Muscle of leg (tissue), 16 donors: ENCODE measurements around the gene USP17L10. TPM values are rescaled to one million over a fixed set of nuclear protein-coding genes. Genes with fewer than 3 reads are reported as not detected.
"Not testable (repeated sequence)": the region's sequence is repeated elsewhere in the genome, so short reads cannot be mapped to it uniquely, and the experiment has no call there.

Experiments
- DNase-seq: peaks from one replicate; pipeline ENCODE4 v3.0.0; 2013
- H3K27ac ChIP-seq: one replicate; pipeline ENCODE4 v1.5.1; 2013; ENCODE audit warnings: mild to moderate bottlenecking, low read length, control low read depth
- H3K27me3 ChIP-seq: one replicate; pipeline ENCODE4 v1.6.1; 2013; ENCODE audit warnings: low read length; ENCODE audit not compliant: control insufficient read depth, insufficient read depth
- H3K36me3 ChIP-seq: one replicate; pipeline ENCODE4 v1.6.1; 2013; ENCODE audit warnings: low read length; ENCODE audit not compliant: control insufficient read depth, insufficient read depth
- H3K4me1 ChIP-seq: one replicate; pipeline ENCODE4 v1.6.1; 2013; ENCODE audit warnings: low read length; ENCODE audit not compliant: control insufficient read depth, insufficient read depth
- H3K4me3 ChIP-seq: one replicate; pipeline ENCODE4 v1.5.1; 2013; ENCODE audit warnings: low read length, control low read depth
- H3K9me3 ChIP-seq: replicated peaks from 2 replicates; pipeline ENCODE4 v1.6.1; 2013; ENCODE audit warnings: low read depth, low read length; ENCODE audit not compliant: control insufficient read depth
- WGBS: methylation state at CpG from one replicate; pipeline ENCODE4 v1.1.5; 2013; ENCODE audit warnings: missing lambda C conversion rate; ENCODE audit not compliant: insufficient coverage; 5-methylcytosine and 5-hydroxymethylcytosine counted together
- long read RNA-seq, 11 donors: transcript quantifications; one replicate each; lab custom pipeline, GENCODE V29; 2026
- polyA plus RNA-seq, 8 donors: library from polyadenylated mRNA; unstranded; fragments of 120-200 nt; gene quantifications; one replicate each; pipeline versions ENCODE4 v1.2.1 to v1.2.3, GENCODE V29; 2013; ENCODE audit warnings: inconsistent platforms in 1 of 8, low replicate concordance in 1 of 8; ENCODE audit not compliant: insufficient read length in 8 of 8, insufficient read depth in 1 of 8
- total RNA-seq: library from RNA; stranded (reverse); fragments of 120-200 nt; gene quantifications from one replicate; pipeline ENCODE4 v1.2.4, GENCODE V29; 2013

Gene USP17L10, protein sequence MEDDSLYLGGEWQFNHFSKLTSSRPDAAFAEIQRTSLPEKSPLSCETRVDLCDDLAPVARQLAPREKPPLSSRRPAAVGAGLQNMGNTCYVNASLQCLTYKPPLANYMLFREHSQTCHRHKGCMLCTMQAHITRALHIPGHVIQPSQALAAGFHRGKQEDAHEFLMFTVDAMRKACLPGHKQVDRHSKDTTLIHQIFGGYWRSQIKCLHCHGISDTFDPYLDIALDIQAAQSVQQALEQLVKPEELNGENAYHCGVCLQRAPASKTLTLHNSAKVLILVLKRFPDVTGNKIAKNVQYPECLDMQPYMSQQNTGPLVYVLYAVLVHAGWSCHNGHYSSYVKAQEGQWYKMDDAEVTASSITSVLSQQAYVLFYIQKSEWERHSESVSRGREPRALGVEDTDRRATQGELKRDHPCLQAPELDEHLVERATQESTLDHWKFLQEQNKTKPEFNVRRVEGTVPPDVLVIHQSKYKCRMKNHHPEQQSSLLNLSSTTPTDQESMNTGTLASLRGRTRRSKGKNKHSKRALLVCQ
- total RNA-seq: not detected
- not detected for polyA plus RNA-seq
- long read RNA-seq, donor 1: 0 reads
- long read RNA-seq, donor 2: 0 reads
- long read RNA-seq, donor 3: 0 reads
- long read RNA-seq, donor 4: 0 reads
- long read RNA-seq, donor 5: 0 reads
- long read RNA-seq, donor 6: 0 reads
- long read RNA-seq, donor 7: 0 reads
- long read RNA-seq, donor 8: 0 reads
- long read RNA-seq, donor 9: 0 reads
- long read RNA-seq, donor 10: 0 reads
- long read RNA-seq, donor 11: 0 reads

DNA sequence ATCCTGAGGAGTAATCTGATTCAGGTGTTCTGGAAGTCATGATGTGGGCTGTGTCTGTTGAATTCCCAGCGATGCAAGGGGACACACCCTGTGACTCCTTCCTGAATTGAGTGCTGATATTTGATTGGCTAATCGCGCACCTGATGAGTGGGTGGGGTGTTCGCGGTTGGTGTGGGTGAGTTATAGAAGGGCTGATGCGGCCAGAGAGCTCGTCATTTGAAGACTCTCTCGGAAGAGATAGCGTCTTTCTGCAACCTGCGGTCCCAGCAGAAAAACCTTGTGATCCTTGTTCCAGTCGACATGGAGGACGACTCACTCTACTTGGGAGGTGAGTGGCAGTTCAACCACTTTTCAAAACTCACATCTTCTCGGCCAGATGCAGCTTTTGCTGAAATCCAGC, at the start of gene USP17L10:
Gene USP17L10, plus strand, starts transcription at position 301 of the 400 bp plus-strand sequence. Its CDS starts 0 bp downstream, at position 301.
- H3K4me1 ChIP-seq, H3K9me3 ChIP-seq: not testable (repeated sequence)
- WGBS: no CpG with 5 or more reads among the region's 13 CpGs

DNA sequence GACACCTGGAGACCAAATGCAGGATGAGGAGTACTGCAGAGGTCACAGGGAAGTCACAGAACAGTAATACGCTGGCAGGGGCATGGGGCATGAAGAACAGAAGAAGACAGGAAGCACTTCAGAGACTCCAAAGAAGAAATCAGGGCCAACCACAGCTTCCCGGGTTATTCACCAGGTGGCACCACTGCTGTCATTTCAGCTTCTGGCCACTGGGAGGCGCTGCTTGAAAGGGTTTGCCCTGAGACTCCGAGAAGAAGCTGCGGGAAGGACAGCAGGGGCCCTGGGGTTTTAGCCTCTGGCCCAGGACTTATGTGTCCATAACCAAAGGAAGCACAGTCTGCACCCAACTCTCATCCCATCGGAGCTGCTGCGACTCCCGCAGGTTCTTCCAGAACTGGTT, 44.5 kb upstream of the USP17L10 start:
- not testable (repeated sequence) for H3K27ac ChIP-seq, DNase-seq, H3K27me3 ChIP-seq, H3K36me3 ChIP-seq, H3K4me1 ChIP-seq, H3K4me3 ChIP-seq, H3K9me3 ChIP-seq
- 13% methylated on average over 1 of the region's 8 CpGs for WGBS

More for the DNA sequence above, at the start of gene USP17L10:
- not testable (repeated sequence) for H3K36me3 ChIP-seq, H3K27ac ChIP-seq, H3K4me3 ChIP-seq, DNase-seq, H3K27me3 ChIP-seq

DNA sequence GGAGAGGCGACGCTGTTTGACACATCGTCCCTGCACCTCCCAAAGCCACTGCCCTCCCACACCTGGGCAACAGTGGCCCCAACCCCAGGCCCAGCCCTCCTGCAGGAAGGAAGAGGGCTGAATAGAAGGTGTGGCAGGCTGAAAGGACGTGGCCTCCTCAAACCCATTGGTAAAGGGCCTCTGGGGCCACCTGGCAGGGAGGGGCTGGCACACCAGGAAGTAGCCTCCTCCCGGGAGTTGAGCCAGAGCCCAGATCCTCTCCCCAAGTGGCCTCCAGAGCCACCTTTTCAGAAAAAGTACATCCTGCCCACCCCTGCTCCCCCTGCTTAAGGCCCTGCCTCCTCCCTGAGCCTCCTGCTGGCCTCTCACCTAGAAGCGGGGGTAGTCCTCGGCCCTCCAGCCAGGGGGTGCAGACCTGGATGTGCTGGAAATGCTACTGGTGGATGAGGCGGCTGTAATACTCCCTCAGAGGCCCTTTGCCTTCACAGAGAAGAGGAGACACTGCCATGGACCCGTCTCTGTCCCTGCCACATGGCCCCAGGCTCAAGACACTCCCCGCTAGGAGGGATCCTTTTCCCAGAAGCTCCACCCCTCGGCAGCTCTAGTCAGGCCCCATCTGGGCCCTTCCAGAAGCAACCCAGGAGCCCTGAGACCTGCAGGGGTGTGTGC, 40.5 kb upstream of the USP17L10 start, which contains the start of gene FAM90A26:
Gene FAM90A26, plus strand, starts transcription at position 619 of the 669 bp plus-strand sequence. CDS start 2,764 bp downstream, outside the sequence.
- not testable (repeated sequence) for H3K27ac ChIP-seq, H3K4me1 ChIP-seq, H3K4me3 ChIP-seq, DNase-seq, H3K9me3 ChIP-seq, H3K36me3 ChIP-seq, H3K27me3 ChIP-seq
- 51% methylated on average over 2 of the region's 11 CpGs for WGBS

DNA sequence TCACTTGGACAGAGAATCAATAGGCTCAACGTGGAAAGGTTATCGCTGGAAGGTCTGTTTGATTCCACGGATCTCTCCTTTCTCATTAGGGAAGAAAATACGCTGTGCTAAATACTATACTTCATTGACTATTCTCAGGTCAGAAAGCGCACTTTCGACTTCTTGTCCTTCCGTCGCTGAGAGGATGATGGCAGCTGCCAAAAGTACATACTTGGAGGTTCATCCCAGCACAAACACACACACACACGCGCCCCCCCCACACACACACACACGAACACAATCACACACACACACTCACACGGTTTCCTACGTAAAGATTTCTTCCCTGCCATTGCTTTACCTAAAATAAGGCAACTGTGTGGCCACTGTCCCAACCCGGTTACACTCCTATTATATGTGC, 4.2 kb downstream of the USP17L10 start:
- not testable (repeated sequence) for DNase-seq, H3K27me3 ChIP-seq, H3K9me3 ChIP-seq, H3K27ac ChIP-seq, H3K4me3 ChIP-seq, H3K4me1 ChIP-seq, H3K36me3 ChIP-seq
- 95% methylated on average over 5 of the region's 14 CpGs for WGBS

DNA sequence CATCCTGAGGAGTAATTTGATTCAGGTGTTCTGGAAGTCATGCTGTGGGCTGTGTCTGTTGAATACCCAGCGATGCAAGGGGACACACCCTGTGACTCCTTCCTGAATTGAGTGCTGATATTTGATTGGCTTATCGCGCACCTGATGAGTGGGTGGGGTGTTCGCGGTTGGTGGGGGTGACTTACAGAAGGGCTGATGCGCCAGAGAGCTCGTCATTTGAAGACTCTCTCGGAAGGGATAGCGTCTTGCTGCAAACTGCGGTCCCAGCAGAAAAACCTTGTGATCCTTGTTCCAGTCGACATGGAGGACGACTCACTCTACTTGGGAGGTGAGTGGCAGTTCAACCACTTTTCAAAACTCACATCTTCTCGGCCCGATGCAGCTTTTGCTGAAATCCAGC, 4.6 kb downstream of the USP17L10 start, which contains the start of gene USP17L11:
Gene USP17L11, plus strand, starts transcription at position 301 of the 400 bp plus-strand sequence. Its CDS starts 0 bp downstream, at position 301.
- H3K4me3 ChIP-seq, H3K36me3 ChIP-seq, DNase-seq, H3K27ac ChIP-seq, H3K27me3 ChIP-seq, H3K4me1 ChIP-seq, H3K9me3 ChIP-seq: not testable (repeated sequence)
- 100% methylated on average over 1 of the region's 14 CpGs for WGBS

DNA sequence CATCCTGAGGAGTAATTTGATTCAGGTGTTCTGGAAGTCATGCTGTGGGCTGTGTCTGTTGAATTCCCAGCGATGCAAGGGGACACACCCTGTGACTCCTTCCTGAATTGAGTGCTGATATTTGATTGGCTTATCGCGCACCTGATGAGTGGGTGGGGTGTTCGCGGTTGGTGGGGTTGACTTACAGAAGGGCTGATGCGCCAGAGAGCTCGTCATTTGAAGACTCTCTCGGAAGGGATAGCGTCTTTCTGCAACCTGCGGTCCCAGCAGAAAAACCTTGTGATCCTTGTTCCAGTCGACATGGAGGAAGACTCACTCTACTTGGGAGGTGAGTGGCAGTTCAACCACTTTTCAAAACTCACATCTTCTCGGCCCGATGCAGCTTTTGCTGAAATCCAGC, 9.4 kb downstream of the USP17L10 start, which contains the start of gene USP17L12:
Gene USP17L12, plus strand, starts transcription at position 301 of the 400 bp plus-strand sequence. Its CDS starts 0 bp downstream, at position 301.
- not testable (repeated sequence) for H3K4me3 ChIP-seq, H3K9me3 ChIP-seq, H3K27me3 ChIP-seq, DNase-seq, H3K27ac ChIP-seq, H3K36me3 ChIP-seq, H3K4me1 ChIP-seq
- WGBS: no CpG with 5 or more reads among the region's 13 CpGs

DNA sequence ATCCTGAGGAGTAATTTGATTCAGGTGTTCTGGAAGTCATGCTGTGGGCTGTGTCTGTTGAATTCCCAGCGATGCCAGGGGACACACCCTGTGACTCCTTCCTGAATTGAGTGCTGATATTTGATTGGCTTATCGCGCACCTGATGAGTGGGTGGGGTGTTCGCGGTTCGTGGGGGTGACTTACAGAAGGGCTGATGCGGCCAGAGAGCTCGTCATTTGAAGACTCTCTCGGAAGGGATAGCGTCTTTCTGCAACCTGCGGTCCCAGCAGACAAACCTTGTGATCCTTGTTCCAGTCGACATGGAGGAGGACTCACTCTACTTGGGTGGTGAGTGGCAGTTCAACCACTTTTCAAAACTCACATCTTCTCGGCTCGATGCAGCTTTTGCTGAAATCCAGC, 14.1 kb downstream of the USP17L10 start, which contains the start of gene USP17L13:
Gene USP17L13, plus strand, starts transcription at position 301 of the 400 bp plus-strand sequence. Its CDS starts 0 bp downstream, at position 301.
- DNase-seq, H3K27me3 ChIP-seq, H3K36me3 ChIP-seq, H3K4me1 ChIP-seq, H3K27ac ChIP-seq, H3K9me3 ChIP-seq, H3K4me3 ChIP-seq: not testable (repeated sequence)
- no CpG with 5 or more reads among the region's 14 CpGs for WGBS

DNA sequence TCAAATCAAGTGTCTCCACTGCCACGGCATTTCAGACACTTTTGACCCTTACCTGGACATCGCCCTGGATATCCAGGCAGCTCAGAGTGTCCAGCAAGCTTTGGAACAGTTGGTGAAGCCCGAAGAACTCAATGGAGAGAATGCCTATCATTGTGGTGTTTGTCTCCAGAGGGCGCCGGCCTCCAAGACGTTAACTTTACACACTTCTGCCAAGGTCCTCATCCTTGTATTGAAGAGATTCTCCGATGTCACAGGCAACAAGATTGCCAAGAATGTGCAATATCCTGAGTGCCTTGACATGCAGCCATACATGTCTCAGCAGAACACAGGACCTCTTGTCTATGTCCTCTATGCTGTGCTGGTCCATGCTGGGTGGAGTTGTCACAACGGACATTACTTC, 19.8 kb downstream of the USP17L10 start:
- not testable (repeated sequence) for H3K27me3 ChIP-seq, DNase-seq, H3K4me1 ChIP-seq, H3K27ac ChIP-seq, H3K9me3 ChIP-seq, H3K36me3 ChIP-seq, H3K4me3 ChIP-seq
- WGBS: no CpG with 5 or more reads among the region's 8 CpGs

DNA sequence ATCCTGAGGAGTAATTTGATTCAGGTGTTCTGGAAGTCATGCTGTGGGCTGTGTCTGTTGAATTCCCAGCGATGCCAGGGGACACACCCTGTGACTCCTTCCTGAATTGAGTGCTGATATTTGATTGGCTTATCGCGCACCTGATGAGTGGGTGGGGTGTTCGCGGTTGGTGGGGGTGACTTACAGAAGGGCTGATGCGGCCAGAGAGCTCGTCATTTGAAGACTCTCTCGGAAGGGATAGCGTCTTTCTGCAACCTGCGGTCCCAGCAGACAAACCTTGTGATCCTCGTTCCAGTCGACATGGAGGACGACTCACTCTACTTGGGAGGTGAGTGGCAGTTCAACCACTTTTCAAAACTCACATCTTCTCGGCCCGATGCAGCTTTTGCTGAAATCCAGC, 23.6 kb downstream of the USP17L10 start, which contains the start of gene USP17L15:
Gene USP17L15, plus strand, starts transcription at position 301 of the 400 bp plus-strand sequence. Its CDS starts 0 bp downstream, at position 301.
- DNase-seq, H3K27ac ChIP-seq, H3K27me3 ChIP-seq, H3K4me3 ChIP-seq, H3K36me3 ChIP-seq, H3K4me1 ChIP-seq, H3K9me3 ChIP-seq: not testable (repeated sequence)
- WGBS: no CpG with 5 or more reads among the region's 15 CpGs
